Activated T-cell treated with anti-CD3 and anti-CD28 coated beads for 48 hours (primary cell): ENCODE data around the gene SERP1.

ENCODE experiments used
- DNase-seq: peaks from one replicate; pipeline ENCODE4 v3.0.0-alpha.2; 2020; ENCODE audit warnings: low read depth

The SERP1 gene

GRCh38 chr3:150546226-150547044 is at the start of gene SERP1, which contains the start of gene EIF2A:
TSS of gene SERP1 (minus strand) at chr3:150546496. CDS start at chr3:150546135, 361 bp downstream.
TSS of gene EIF2A (plus strand) at chr3:150546787. CDS start at chr3:150546803, 16 bp downstream.
- DNase-seq, result peak; percentile 99

- DNase-seq, result no peak
These were observed 47.9 kb upstream of the SERP1 start for GRCh38 chr3:150594150-150594549.

GRCh38 chr3:150589759-150590158 is 43.5 kb upstream of the SERP1 start:
- DNase-seq, result no peak

- no peak for DNase-seq
These were observed 41.9 kb upstream of the SERP1 start for GRCh38 chr3:150588027-150588830.

- DNase-seq, result no peak
These were observed 36.7 kb upstream of the SERP1 start for GRCh38 chr3:150583028-150583427.

GRCh38 chr3:150582620-150583019 is 36.3 kb upstream of the SERP1 start:
- no peak for DNase-seq

- DNase-seq, result no peak
These were observed 34.9 kb upstream of the SERP1 start for GRCh38 chr3:150581174-150581573.

GRCh38 chr3:150577855-150578254 is 31.6 kb upstream of the SERP1 start:
- no peak for DNase-seq

- no peak for DNase-seq
These were observed 21.0 kb upstream of the SERP1 start for GRCh38 chr3:150567328-150567727.

GRCh38 chr3:150564243-150564642 is 17.9 kb upstream of the SERP1 start:
- no peak for DNase-seq

GRCh38 chr3:150557725-150558124 is 11.4 kb upstream of the SERP1 start:
- no peak for DNase-seq

GRCh38 chr3:150556792-150557191 is 10.5 kb upstream of the SERP1 start:
- no peak for DNase-seq

- no peak for DNase-seq
These were observed 9.7 kb upstream of the SERP1 start for GRCh38 chr3:150555859-150556436.

- no peak for DNase-seq
These were observed 897 bp upstream of the SERP1 start for GRCh38 chr3:150547045-150547741.

GRCh38 chr3:150545419-150546225 is 674 bp downstream of the SERP1 start:
- no peak for DNase-seq

GRCh38 chr3:150544726-150545125 is 1.6 kb downstream of the SERP1 start:
- DNase-seq, result no peak

- no peak for DNase-seq
These were observed 2.3 kb downstream of the SERP1 start for GRCh38 chr3:150544041-150544440.

GRCh38 chr3:150543531-150543930 is 2.8 kb downstream of the SERP1 start:
- DNase-seq, result no peak

- DNase-seq, result no peak
These were observed 3.2 kb downstream of the SERP1 start for GRCh38 chr3:150543128-150543527.

GRCh38 chr3:150540991-150541390 is 5.3 kb downstream of the SERP1 start:
- no peak for DNase-seq

GRCh38 chr3:150540297-150540696 is 6.0 kb downstream of the SERP1 start:
- DNase-seq, result no peak
